Spleen (tissue), 11 donors: ENCODE results near the gene OPCML. TPM values are rescaled to one million over a fixed set of nuclear protein-coding genes. Genes with fewer than 3 reads are reported as not detected.

Source experiments
- DNase-seq: peaks from one replicate; pipeline ENCODE4 v3.0.0-alpha.2; 2020
- H3K27ac ChIP-seq, 8 donors: fragments of 200-600 bp; sonication (generic) in 7 of 8; 1 replicate in 4 of 8; 2 replicates in 4 of 8; pipeline versions ENCODE4 v1.5.0 to v1.8.0; 2016 to 2021; ENCODE audit warnings: inconsistent platforms in 4 of 8, mild to moderate bottlenecking in 4 of 8, moderate library complexity in 1 of 8
- H3K27me3 ChIP-seq, 7 donors: fragments of 200-600 bp; sonication (generic) in 6 of 7; replicated peaks in 1 of 7; 1 replicate in 4 of 7; 2 replicates in 3 of 7; pipeline versions ENCODE4 v1.5.0 to v1.8.0; 2016 to 2021; ENCODE audit warnings: inconsistent platforms in 3 of 7, mild to moderate bottlenecking in 1 of 7
- H3K36me3 ChIP-seq, 6 donors: fragments of 200-600 bp; sonication (generic) in 5 of 6; 1 replicate in 4 of 6; 2 replicates in 2 of 6; pipeline versions ENCODE4 v1.5.0 to v1.8.0; 2016 to 2021; ENCODE audit warnings: inconsistent platforms in 2 of 6
- H3K4me1 ChIP-seq, 6 donors: fragments of 200-600 bp; sonication (generic) in 5 of 6; 1 replicate in 3 of 6; 2 replicates in 3 of 6; pipeline versions ENCODE4 v1.5.0 to v1.8.0; 2016 to 2021; ENCODE audit warnings: inconsistent platforms in 3 of 6
- H3K4me3 ChIP-seq, 8 donors: fragments of 200-600 bp; sonication (generic) in 7 of 8; 1 replicate in 4 of 8; 2 replicates in 4 of 8; pipeline versions ENCODE4 v1.5.0 to v1.8.0; 2016 to 2021; ENCODE audit warnings: inconsistent platforms in 4 of 8, mild to moderate bottlenecking in 4 of 8, moderate library complexity in 2 of 8
- H3K9me3 ChIP-seq, 8 donors: fragments of 200-600 bp; sonication (generic) in 7 of 8; 1 replicate in 4 of 8; 2 replicates in 4 of 8; pipeline versions ENCODE4 v1.5.0 to v1.8.0; 2016 to 2021; ENCODE audit warnings: inconsistent platforms in 4 of 8
- POLR2A ChIP-seq, 3 donors: fragments of 450-650 bp; IDR thresholded peaks; one replicate each; pipeline ENCODE4 v1.5.1; 2017; ENCODE audit warnings: antibody characterized with exemption in 3 of 3, mild to moderate bottlenecking in 1 of 3
- POLR2AphosphoS5 ChIP-seq, 3 donors: sonication (generic); formaldehyde crosslinking; IDR thresholded peaks; one replicate each; pipeline ENCODE4 v1.5.1; 2017; ENCODE audit warnings: antibody characterized with exemption in 3 of 3
- WGBS, 5 donors: extraction: QIAGEN DNeasy Blood & Tissue Kit in 3 of 5; methylation state at CpG; one replicate each; pipeline versions ENCODE4 v1.1.5 to v1.1.7; 2013 to 2018; 5-methylcytosine and 5-hydroxymethylcytosine counted together
- intact Hi-C: fragments of 100-400 bp; cut with DNase I; formaldehyde crosslinking; loops from one replicate; pipeline ENCODE4 v1.15.0; 2023; ENCODE audit warnings: low total_unique reads
- polyA plus RNA-seq, 3 donors: library from polyadenylated mRNA; stranded (reverse); fragments of 200-250 nt; gene quantifications; one replicate each; pipeline ENCODE4 v1.2.1, GENCODE V29; 2013
- total RNA-seq, 7 donors: library from RNA; depleted of rRNA in 3 of 7; stranded (reverse); fragments of >200 nt in 3 of 7; fragmentation: NEBNext Ultra II Directional in 4 of 7; extraction: Animal tissue kit (Norgen Biotek cat#: 25700) in 4 of 7; gene quantifications; one replicate each; pipeline versions ENCODE4 v1.1.0 to v1.2.1, GENCODE V29; 2016 to 2021
- TF ChIP-seq, protein P1 (sequence below), 11 experiments: fragments of 200-600 bp in 7 of 11; fragments of 450-650 bp in 4 of 11; sonication (generic) in 4 of 11; IDR thresholded peaks in 8 of 11; conservative IDR thresholded peaks in 3 of 11; 1 replicate in 7 of 11; 2 replicates in 4 of 11; pipeline versions ENCODE4 v1.4.0 to v1.8.0; 2016 to 2021; ENCODE audit warnings: antibody characterized with exemption in 11 of 11, inconsistent platforms in 4 of 11, mild to moderate bottlenecking in 1 of 11
- donor health status: healthy with polysubstance abuse.
- donor health status: DM: no; HTN: no; CAD: no; lungs with moderate emphysema.
- donor health status: DM: no; HTN: no; CAD: no.
- donor health status: Bipolar disorder and iron deficiency.
- donor health status: healthy.
- donor health status: DM: no; HTN: no; CAD: no.
- donor health status: DM: yes; HTN: yes; CAD: no.

The OPCML gene
- total and polyA plus RNA-seq, 10 donors, result 0.09 to 10.7 (median 3.1) TPM

DNA sequence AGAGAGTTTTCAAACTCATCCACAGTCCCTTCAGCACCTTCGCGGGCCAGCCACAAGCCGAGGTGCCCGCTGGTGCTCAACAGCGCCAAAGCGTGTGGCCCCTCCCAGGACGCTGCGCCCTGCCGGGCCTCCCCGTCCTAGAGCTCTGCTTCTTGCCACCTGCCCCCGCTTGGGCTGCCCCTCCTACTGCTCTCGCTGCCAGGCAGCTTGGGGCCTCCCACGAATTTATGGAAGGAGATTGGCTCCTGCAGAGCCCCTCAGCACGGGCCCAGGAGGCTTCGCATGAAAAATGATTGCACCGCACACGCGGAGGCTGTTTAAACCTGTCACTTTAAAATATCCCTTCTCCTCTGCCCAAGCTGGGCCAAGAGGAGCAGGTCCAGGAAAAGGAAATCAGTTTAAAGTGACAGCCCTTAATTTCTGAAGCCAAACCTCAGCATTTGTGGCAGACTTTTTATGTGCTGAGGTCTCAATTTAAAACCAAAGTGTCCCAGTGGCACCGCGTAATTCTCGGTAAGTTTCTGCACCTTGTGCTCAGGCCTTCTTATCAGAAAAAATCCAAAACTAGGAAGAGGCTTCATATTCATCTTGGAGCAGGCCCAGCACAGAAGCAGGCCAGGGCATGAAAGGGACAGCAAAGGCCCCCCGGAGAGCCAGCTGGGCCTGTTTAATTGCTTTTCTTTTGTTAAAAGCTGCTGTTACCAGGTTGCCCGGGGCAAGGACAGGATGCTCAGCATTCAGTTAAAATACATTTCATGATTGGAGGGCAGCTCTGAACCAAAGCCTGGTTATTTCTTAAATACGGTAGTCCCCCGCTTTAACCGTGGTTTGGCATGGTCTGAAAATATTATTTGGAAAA, 303.6 kb downstream of the OPCML start:
- DNase-seq, result no peak
- peaks cover 0 to 9% (median 2%) of the 10 kb centered on the region in 6 donors for H3K4me1 ChIP-seq
- H3K27ac ChIP-seq, result no peak overlapping the region
- no peaks in the 10 kb centered on the region for H3K36me3 ChIP-seq
- H3K27me3 ChIP-seq, result peaks cover 0 to 22% (median 0%) of the 10 kb centered on the region in 7 donors
- TF ChIP-seq, protein P1, sequence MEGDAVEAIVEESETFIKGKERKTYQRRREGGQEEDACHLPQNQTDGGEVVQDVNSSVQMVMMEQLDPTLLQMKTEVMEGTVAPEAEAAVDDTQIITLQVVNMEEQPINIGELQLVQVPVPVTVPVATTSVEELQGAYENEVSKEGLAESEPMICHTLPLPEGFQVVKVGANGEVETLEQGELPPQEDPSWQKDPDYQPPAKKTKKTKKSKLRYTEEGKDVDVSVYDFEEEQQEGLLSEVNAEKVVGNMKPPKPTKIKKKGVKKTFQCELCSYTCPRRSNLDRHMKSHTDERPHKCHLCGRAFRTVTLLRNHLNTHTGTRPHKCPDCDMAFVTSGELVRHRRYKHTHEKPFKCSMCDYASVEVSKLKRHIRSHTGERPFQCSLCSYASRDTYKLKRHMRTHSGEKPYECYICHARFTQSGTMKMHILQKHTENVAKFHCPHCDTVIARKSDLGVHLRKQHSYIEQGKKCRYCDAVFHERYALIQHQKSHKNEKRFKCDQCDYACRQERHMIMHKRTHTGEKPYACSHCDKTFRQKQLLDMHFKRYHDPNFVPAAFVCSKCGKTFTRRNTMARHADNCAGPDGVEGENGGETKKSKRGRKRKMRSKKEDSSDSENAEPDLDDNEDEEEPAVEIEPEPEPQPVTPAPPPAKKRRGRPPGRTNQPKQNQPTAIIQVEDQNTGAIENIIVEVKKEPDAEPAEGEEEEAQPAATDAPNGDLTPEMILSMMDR (IDR thresholded peaks at IDR 0.05 in 8 of 11, conservative IDR thresholded peaks at IDR 0.05 in 3 of 11), result no peak
- no peak for TF ChIP-seq POLR2AphosphoS5 (IDR thresholded peaks at IDR 0.05)
- no peak for TF ChIP-seq POLR2A (IDR thresholded peaks at IDR 0.05)
- peaks cover 0 to 11% (median 2%) of the 10 kb centered on the region in 8 donors for H3K9me3 ChIP-seq
- intact Hi-C loops, result no loop called here
- 18 to 26% (median 22%) methylated on average over 26 of the region's 26 CpGs for WGBS, 5 donors
- peak overlapping the region in 2 of 8 donors; percentile 7 to 21 for H3K4me3 ChIP-seq

DNA sequence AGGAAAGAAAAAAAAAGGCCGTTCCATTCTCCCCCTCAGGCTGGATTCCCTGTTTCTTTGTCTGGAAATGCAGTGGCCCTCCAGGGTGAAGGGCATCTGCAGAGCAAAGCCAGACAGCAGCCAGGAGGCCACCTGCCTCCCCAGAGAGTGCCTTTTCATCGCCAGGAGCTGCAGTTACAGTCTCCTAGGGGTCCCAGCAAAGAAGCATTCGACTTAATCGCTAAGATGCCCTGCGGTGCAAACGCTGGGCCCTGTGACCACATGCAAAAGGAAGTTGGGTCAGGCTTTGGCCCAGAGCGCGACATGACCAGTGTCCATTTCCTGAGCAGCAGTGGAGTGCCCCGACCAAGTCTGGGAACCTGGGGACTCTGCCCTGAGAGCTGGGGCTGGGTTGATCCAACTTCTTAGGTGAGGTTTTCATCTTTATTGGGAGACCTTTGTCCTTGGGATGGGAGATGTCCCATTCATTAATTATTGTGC, 304.6 kb downstream of the OPCML start:
- H3K27ac ChIP-seq, result no peak overlapping the region
- TF ChIP-seq POLR2AphosphoS5 (IDR thresholded peaks at IDR 0.05) (no peak), POLR2A (IDR thresholded peaks at IDR 0.05) (no peak)
- TF ChIP-seq, protein P1 (IDR thresholded peaks at IDR 0.05 in 8 of 11, conservative IDR thresholded peaks at IDR 0.05 in 3 of 11), result no peak
- no peaks in the 10 kb centered on the region for H3K36me3 ChIP-seq
- DNase-seq, result no peak
- no peak overlapping the region for H3K4me3 ChIP-seq
- peaks cover 0 to under 1% (median 0%) of the 10 kb centered on the region in 8 donors for H3K9me3 ChIP-seq
- peaks cover 0 to 22% (median 0%) of the 10 kb centered on the region in 7 donors for H3K27me3 ChIP-seq
- intact Hi-C loops, result no loop called here
- WGBS, 5 donors, result 59 to 69% (median 60%) methylated on average over 8 to 9 of the region's 9 CpGs
- H3K4me1 ChIP-seq, result peaks cover 0 to 9% (median 2%) of the 10 kb centered on the region in 6 donors

DNA sequence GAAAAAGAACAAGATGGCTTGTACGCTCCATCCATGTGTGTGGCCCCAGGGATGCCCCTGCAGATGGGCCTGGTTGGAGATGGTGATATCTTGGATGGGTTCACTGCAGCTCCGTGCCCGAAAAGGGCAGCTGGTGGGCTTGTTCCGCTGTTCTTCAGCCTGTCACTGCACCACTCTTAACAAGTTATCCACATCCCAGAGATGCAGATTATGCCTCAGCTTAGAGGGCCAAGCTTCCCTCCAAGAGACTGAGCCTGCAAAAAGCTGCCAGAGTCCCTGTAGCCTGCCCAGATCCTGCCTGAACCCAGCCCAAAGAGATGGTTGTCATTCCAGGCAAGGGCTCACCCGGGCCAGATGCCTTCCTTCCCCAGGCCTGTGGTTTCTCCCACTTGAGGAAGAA, 308.0 kb downstream of the OPCML start:
- no peak overlapping the region for H3K27ac ChIP-seq
- H3K36me3 ChIP-seq, result no peaks in the 10 kb centered on the region
- no peak for DNase-seq
- no peak for TF ChIP-seq POLR2AphosphoS5 (IDR thresholded peaks at IDR 0.05)
- 73 to 84% (median 81%) methylated on average over 2 to 5 of the region's 5 CpGs for WGBS, 5 donors
- no peaks in the 10 kb centered on the region for H3K9me3 ChIP-seq
- peaks cover 0 to 9% (median 2%) of the 10 kb centered on the region in 6 donors for H3K4me1 ChIP-seq
- intact Hi-C loops, result no loop called here
- H3K27me3 ChIP-seq, result peaks cover 0 to 22% (median 0%) of the 10 kb centered on the region in 7 donors
- H3K4me3 ChIP-seq, result no peak overlapping the region

DNA sequence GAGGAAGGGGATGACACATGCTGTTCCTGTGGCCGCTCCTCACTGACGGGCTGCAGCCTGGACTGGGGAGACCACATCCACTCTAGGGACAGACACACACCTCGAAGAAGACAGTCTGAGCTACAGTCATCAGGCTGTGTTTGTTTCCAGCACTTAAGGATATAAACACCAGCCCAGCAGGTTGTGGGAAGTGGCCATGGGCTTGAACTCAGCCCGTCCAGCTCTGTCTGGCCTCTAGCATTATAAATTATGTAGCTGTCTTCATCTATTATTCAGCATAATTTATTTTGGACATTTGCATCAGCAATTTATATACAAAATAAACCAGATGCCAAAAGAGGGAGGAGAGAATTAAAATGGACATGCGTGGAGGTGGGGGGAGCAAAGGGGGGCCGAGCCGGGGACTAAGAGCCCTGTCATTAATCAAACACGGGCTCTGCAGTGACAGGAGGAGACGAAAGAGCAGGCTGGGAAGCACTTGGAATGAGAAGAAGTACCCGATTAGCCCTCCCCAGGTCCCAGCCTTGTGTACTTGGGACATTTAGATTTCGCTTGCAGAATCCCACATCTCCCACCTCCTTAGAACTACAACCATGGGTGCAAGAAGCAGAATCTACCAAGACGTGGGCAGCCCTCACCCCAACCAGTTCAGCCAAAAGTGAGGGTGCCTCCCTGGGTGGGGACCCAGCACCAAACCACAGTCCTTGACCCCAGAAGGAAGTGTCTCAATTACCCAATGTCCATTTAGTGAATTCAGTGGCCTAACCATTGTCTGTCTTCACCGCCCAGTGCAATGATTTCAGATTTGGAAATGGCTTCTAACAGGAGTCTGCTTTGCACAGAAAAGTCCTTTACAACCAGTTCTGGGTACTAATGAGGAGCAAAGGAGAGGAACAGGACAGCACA, 309.6 kb downstream of the OPCML start:
- 45 to 60% (median 51%) methylated on average over 13 of the region's 13 CpGs for WGBS, 5 donors
- TF ChIP-seq POLR2AphosphoS5 (IDR thresholded peaks at IDR 0.05), result no peak
- TF ChIP-seq, protein P1 (IDR thresholded peaks at IDR 0.05 in 8 of 11, conservative IDR thresholded peaks at IDR 0.05 in 3 of 11), result no peak
- no peak for TF ChIP-seq POLR2A (IDR thresholded peaks at IDR 0.05)
- Histone ChIP-seq H3K4me1 (no peaks in the 10 kb centered on the region), H3K36me3 (no peaks in the 10 kb centered on the region), H3K27ac (no peak overlapping the region), H3K4me3 (no peak overlapping the region), H3K9me3 (no peaks in the 10 kb centered on the region), H3K27me3 (peaks cover 0 to 10% (median 0%) of the 10 kb centered on the region in 7 donors)
- no peak for DNase-seq
- intact Hi-C loops, result no loop called here
